ENCODE measurements around the gene GLTP. TPM values are rescaled to one million over a fixed set of nuclear protein-coding genes. Genes with fewer than 3 reads are reported as not detected.
"Not testable (repeated sequence)": the region's sequence is repeated elsewhere in the genome, so short reads cannot be mapped to it uniquely, and the experiment has no call there.

Gene GLTP, protein sequence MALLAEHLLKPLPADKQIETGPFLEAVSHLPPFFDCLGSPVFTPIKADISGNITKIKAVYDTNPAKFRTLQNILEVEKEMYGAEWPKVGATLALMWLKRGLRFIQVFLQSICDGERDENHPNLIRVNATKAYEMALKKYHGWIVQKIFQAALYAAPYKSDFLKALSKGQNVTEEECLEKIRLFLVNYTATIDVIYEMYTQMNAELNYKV
- total RNA-seq, result 10 to 100 TPM; 39.3 to 42.7 TPM
- 67.4 TPM for polyA plus RNA-seq

DNA sequence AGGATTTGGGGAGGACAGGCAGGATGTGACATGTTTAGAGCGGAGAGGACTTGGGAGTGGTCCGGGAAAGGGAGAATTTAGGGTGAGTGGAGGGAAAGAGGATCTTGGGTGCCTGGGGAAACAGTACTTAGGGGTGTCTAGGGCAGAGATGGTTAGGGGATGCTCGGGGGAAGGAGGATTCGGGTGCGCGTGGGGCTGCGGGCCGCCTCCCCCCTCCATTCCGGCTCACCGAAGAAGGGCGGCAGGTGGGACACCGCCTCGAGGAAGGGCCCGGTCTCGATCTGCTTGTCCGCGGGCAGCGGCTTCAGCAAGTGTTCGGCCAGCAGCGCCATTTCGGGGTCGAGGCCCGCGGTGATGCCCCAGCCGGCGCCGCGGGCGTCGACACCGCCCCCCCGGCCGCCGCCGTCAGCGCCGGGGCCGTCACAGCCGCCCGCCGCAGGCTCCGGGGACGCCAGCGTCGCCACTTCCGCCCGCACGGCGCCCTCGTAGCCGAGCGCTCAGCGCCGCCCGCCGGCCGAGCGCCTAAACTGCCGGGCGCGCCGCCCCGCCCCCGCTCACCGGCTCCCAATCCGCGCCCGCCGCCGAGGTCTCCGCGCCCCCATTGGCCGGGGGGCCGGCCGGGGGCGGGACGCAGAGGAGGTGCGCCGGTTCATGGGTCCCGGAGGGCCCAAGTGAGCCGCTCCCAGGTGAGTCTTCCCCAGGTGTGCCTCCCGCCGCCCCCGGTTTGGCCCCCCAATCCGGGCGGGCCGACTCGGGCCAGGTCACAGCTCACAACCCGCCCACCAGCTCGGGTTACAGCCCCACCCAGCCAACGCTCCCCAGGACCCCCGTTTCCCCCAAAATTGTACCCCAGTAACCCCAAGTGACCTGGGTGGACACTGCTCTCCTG is at the start of gene GLTP:
GLTP (minus strand) TSS at position 499 of the 889 bp plus-strand sequence; CDS start at position 332, 167 bp downstream.
- peak within 1 kb of the TSS; percentile 93 to 98 (median 96) for H3K4me3 Mint-ChIP-seq
- H3K27me3 Mint-ChIP-seq, result peaks cover 0 to 2% of the 10 kb centered on the region in 2 donors
- peak; percentile 86 to 94 (median 91) for DNase-seq
- peaks cover 43 to 54% (median 54%) of the 10 kb centered on the region in 3 donors for H3K4me1 Mint-ChIP-seq
- Histone ChIP-seq H3K27me3 (ENCODE audit: insufficient read depth, low read length, poor library complexity, severe bottlenecking) (no peaks in the 10 kb centered on the region), H3K4me1 (ENCODE audit: insufficient read depth, low read length) (peaks cover 30% of the 10 kb centered on the region), H3K9me3 (ENCODE audit: low read length) (no peaks in the 10 kb centered on the region), H3K27ac (ENCODE audit: low read depth, low read length) (peak within 1 kb of the TSS; percentile 85), H3K4me3 (ENCODE audit: low read length) (peak within 1 kb of the TSS; percentile 98), H3K36me3 (ENCODE audit: insufficient read depth, low read length) (no peaks in the 10 kb centered on the region)
- POLR2A ChIA-PET, result no interaction called here
- H3K27ac Mint-ChIP-seq, result peak within 1 kb of the TSS; percentile 53 to 100 (median 98)
- CTCF ChIA-PET, result interaction anchor here (0.7 to 3.6 kb wide), 8 partner anchors 12 to 75 kb away, joined by 3 to 11 read pairs (median 6); no protein-coding TSS in a partner anchor
- H3K36me3 Mint-ChIP-seq, result peaks cover 0 to 14% (median 0%) of the 10 kb centered on the region in 3 donors
- peaks cover 0 to 3% (median 0%) of the 10 kb centered on the region in 5 donors for H3K9me3 Mint-ChIP-seq

- Mint-ChIP-seq H3K27ac (peak overlapping the region in 1 of 8 donors; percentile 44), H3K36me3 (peaks cover 5 to 59% (median 19%) of the 10 kb centered on the region in 3 donors)
- H3K27me3 ChIP-seq (ENCODE audit: insufficient read depth, low read length, poor library complexity, severe bottlenecking); H3K4me3 Mint-ChIP-seq; H3K27me3 Mint-ChIP-seq; POLR2A ChIA-PET; H3K27ac ChIP-seq (ENCODE audit: low read depth, low read length); H3K4me1 Mint-ChIP-seq; H3K4me3 ChIP-seq (ENCODE audit: low read length); H3K9me3 Mint-ChIP-seq; DNase-seq; H3K9me3 ChIP-seq (ENCODE audit: low read length); H3K4me1 ChIP-seq (ENCODE audit: insufficient read depth, low read length): not testable (repeated sequence)
- peaks cover 38% of the 10 kb centered on the region for H3K36me3 ChIP-seq (ENCODE audit: insufficient read depth, low read length)
- CTCF ChIA-PET, result interaction anchor here (1.7 kb wide), 3 partner anchors 28 to 75 kb away, joined by 3 to 8 read pairs (median 6); no protein-coding TSS in a partner anchor
These were observed 49.0 kb upstream of the GLTP start for GRCh38 chr12:109929326-109929725.

- Mint-ChIP-seq H3K36me3 (peaks cover 0 to 53% (median 15%) of the 10 kb centered on the region in 3 donors), H3K27ac (peak overlapping the region in 4 of 8 donors; percentile 15 to 69 (median 38)), H3K9me3 (no peaks in the 10 kb centered on the region), H3K4me3 (no peak overlapping the region), H3K4me1 (peaks cover 3 to 4% (median 3%) of the 10 kb centered on the region in 3 donors), H3K27me3 (peaks cover 0 to 2% of the 10 kb centered on the region in 2 donors)
- no peaks in the 10 kb centered on the region for H3K4me1 ChIP-seq (ENCODE audit: insufficient read depth, low read length)
- POLR2A ChIA-PET, result interaction anchor here (0.6 kb wide), 1 partner anchor 318 kb away, joined by 3 read pairs; no protein-coding TSS in a partner anchor
- no peak for DNase-seq
- H3K27ac ChIP-seq (ENCODE audit: low read depth, low read length), result no peak overlapping the region
- H3K36me3 ChIP-seq (ENCODE audit: insufficient read depth, low read length), result peaks cover 30% of the 10 kb centered on the region
- CTCF ChIA-PET, result interaction anchor here (0.8 to 1.7 kb wide), 4 partner anchors 12 to 74 kb away, joined by 3 to 8 read pairs (median 5); no protein-coding TSS in a partner anchor
- no peak overlapping the region for H3K4me3 ChIP-seq (ENCODE audit: low read length)
- no peaks in the 10 kb centered on the region for H3K9me3 ChIP-seq (ENCODE audit: low read length)
- H3K27me3 ChIP-seq (ENCODE audit: insufficient read depth, low read length, poor library complexity, severe bottlenecking), result no peaks in the 10 kb centered on the region
These were observed 47.8 kb upstream of the GLTP start for GRCh38 chr12:109928058-109928656.

- Histone ChIP-seq H3K4me1 (ENCODE audit: insufficient read depth, low read length) (no peaks in the 10 kb centered on the region), H3K9me3 (ENCODE audit: low read length) (no peaks in the 10 kb centered on the region), H3K27me3 (ENCODE audit: insufficient read depth, low read length, poor library complexity, severe bottlenecking) (no peaks in the 10 kb centered on the region), H3K4me3 (ENCODE audit: low read length) (no peak overlapping the region), H3K36me3 (ENCODE audit: insufficient read depth, low read length) (peaks cover 24% of the 10 kb centered on the region), H3K27ac (ENCODE audit: low read depth, low read length) (no peak overlapping the region)
- CTCF ChIA-PET, result interaction anchor here (0.8 to 1.7 kb wide), 4 partner anchors 12 to 73 kb away, joined by 3 to 8 read pairs (median 5); no protein-coding TSS in a partner anchor
- H3K27me3 Mint-ChIP-seq, result peaks cover 0 to 2% of the 10 kb centered on the region in 2 donors
- H3K27ac Mint-ChIP-seq, result peak overlapping the region in 6 of 8 donors; percentile 15 to 73 (median 61)
- peaks cover 0 to 49% (median 15%) of the 10 kb centered on the region in 3 donors for H3K36me3 Mint-ChIP-seq
- no peaks in the 10 kb centered on the region for H3K9me3 Mint-ChIP-seq
- DNase-seq, result peak; percentile 6 to 62 (median 20)
- H3K4me3 Mint-ChIP-seq, result no peak overlapping the region
- POLR2A ChIA-PET, result interaction anchor here (0.6 kb wide), 1 partner anchor 13 kb away, joined by 3 read pairs; no protein-coding TSS in a partner anchor
- H3K4me1 Mint-ChIP-seq, result peaks cover 3 to 4% (median 3%) of the 10 kb centered on the region in 3 donors
These were observed 47.3 kb upstream of the GLTP start for GRCh38 chr12:109927622-109928021.

- Mint-ChIP-seq H3K27ac (no peak overlapping the region), H3K9me3 (no peaks in the 10 kb centered on the region), H3K27me3 (peaks cover 0 to 2% of the 10 kb centered on the region in 2 donors), H3K36me3 (peaks cover 0 to 45% (median 7%) of the 10 kb centered on the region in 3 donors), H3K4me1 (peaks cover 3 to 4% (median 3%) of the 10 kb centered on the region in 3 donors), H3K4me3 (no peak overlapping the region)
- Histone ChIP-seq H3K4me1 (ENCODE audit: insufficient read depth, low read length) (no peaks in the 10 kb centered on the region), H3K36me3 (ENCODE audit: insufficient read depth, low read length) (peaks cover 15% of the 10 kb centered on the region), H3K9me3 (ENCODE audit: low read length) (no peaks in the 10 kb centered on the region), H3K4me3 (ENCODE audit: low read length) (no peak overlapping the region), H3K27me3 (ENCODE audit: insufficient read depth, low read length, poor library complexity, severe bottlenecking) (no peaks in the 10 kb centered on the region), H3K27ac (ENCODE audit: low read depth, low read length) (no peak overlapping the region)
- DNase-seq, result no peak
- CTCF ChIA-PET, result interaction anchor here (1.2 to 1.3 kb wide), 2 partner anchors 45 to 59 kb away, joined by 3 to 4 read pairs; no protein-coding TSS in a partner anchor
- POLR2A ChIA-PET, result interaction anchor here (0.6 kb wide), 1 partner anchor 14 kb away, joined by 3 read pairs; no protein-coding TSS in a partner anchor
These were observed 46.3 kb upstream of the GLTP start for GRCh38 chr12:109926488-109927210.

DNA sequence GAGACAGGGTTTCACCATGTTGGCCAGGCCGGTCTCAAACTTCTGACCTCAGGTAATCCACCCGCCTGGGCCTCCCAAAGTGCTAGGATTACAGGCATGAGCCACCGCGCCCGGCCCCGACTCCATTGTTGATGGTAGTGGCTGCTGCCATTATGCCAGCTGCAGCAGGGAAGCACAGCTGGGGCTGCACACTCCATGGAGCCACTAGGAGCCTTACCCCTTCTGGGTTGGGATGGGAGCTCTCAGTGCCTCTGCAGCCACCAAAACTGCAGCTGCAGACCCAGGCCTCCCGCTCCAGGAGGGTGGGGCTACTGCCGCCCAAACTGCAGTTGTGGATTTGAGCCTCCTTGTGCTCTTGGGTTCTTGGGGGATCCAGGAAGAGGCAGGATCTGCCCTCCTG is 45.7 kb upstream of the GLTP start:
- H3K27ac ChIP-seq (ENCODE audit: low read depth, low read length), result no peak overlapping the region
- peaks cover 9% of the 10 kb centered on the region for H3K36me3 ChIP-seq (ENCODE audit: insufficient read depth, low read length)
- H3K4me3 ChIP-seq (ENCODE audit: low read length), result no peak overlapping the region
- DNase-seq, result no peak
- no peaks in the 10 kb centered on the region for H3K27me3 Mint-ChIP-seq
- H3K9me3 ChIP-seq (ENCODE audit: low read length), result no peaks in the 10 kb centered on the region
- peaks cover 3 to 4% (median 3%) of the 10 kb centered on the region in 3 donors for H3K4me1 Mint-ChIP-seq
- no peaks in the 10 kb centered on the region for H3K27me3 ChIP-seq (ENCODE audit: insufficient read depth, low read length, poor library complexity, severe bottlenecking)
- H3K4me3 Mint-ChIP-seq, result no peak overlapping the region
- ChIA-PET POLR2A (no interaction called here), CTCF (interaction anchor here (1.2 to 1.3 kb wide), 2 partner anchors 44 to 58 kb away, joined by 3 to 4 read pairs; no protein-coding TSS in a partner anchor)
- H3K9me3 Mint-ChIP-seq, result no peaks in the 10 kb centered on the region
- H3K4me1 ChIP-seq (ENCODE audit: insufficient read depth, low read length), result no peaks in the 10 kb centered on the region
- peaks cover 0 to 43% (median 9%) of the 10 kb centered on the region in 3 donors for H3K36me3 Mint-ChIP-seq
- H3K27ac Mint-ChIP-seq, result no peak overlapping the region

Measured in CD8-positive, alpha-beta memory T cell (primary cell).